ENCODE data around the gene ASXL3.

GRCh38 chr18:33720133-33720532 is 142.1 kb downstream of the ASXL3 start:
- TF ChIP-seq CTCF (IDR thresholded peaks at IDR 0.05; ENCODE audit: low read depth, low read length, poor library complexity, severe bottlenecking) (no peak), EZH2phosphoT487 (IDR thresholded peaks at IDR 0.05; ENCODE audit: borderline replicate concordance, low read length) (no peak)

Measured in DOHH2 (cell line).